MM.1S (cell line): ENCODE data around the gene MYADML2.

ENCODE experiments used
- DNase-seq: peaks from one replicate; pipeline ENCODE4 v3.0.0-alpha.2; 2015
- H2AFZ ChIP-seq: fragments of 300-600 bp; sonication (generic); 2 replicates; pipeline ENCODE4 v1.6.0; 2016; ENCODE audit warnings: antibody characterized with exemption, low read length
- H3F3A ChIP-seq: fragments of 300-600 bp; sonication (generic); 2 replicates; pipeline ENCODE4 v1.6.1; 2016; ENCODE audit warnings: mild to moderate bottlenecking, antibody characterized with exemption, low read length, moderate library complexity, mixed read lengths; ENCODE audit not compliant: insufficient read depth
- H3K27ac ChIP-seq: fragments of 300-600 bp; sonication (generic); 2 replicates; pipeline ENCODE4 v1.5.1; 2016; ENCODE audit warnings: mild to moderate bottlenecking, low read length
- H3K27me3 ChIP-seq: fragments of 300-600 bp; sonication (generic); replicated peaks from 2 replicates; pipeline ENCODE4 v1.6.0; 2016; ENCODE audit warnings: low read length; ENCODE audit not compliant: insufficient read depth
- H3K36me3 ChIP-seq: fragments of 300-600 bp; sonication (generic); replicated peaks from 2 replicates; pipeline ENCODE4 v1.6.1; 2016; ENCODE audit warnings: mild to moderate bottlenecking, low read length, mixed read lengths; ENCODE audit not compliant: insufficient read depth
- H3K4me1 ChIP-seq: fragments of 300-600 bp; sonication (generic); 2 replicates; pipeline ENCODE4 v1.6.1; 2016; ENCODE audit warnings: low read length, mixed read lengths
- H3K4me2 ChIP-seq: fragments of 300-600 bp; sonication (generic); 2 replicates; pipeline ENCODE4 v1.6.0; 2016; ENCODE audit warnings: low read depth, low read length
- H3K4me3 ChIP-seq: fragments of 300-600 bp; sonication (generic); 2 replicates; pipeline ENCODE4 v1.5.1; 2016; ENCODE audit warnings: low read length, mixed read lengths
- H3K79me2 ChIP-seq: fragments of 300-600 bp; sonication (generic); 2 replicates; pipeline ENCODE4 v1.6.1; 2016; ENCODE audit warnings: mixed run types, low read length, mixed read lengths
- H3K9ac ChIP-seq: fragments of 300-600 bp; sonication (generic); 2 replicates; pipeline ENCODE4 v1.6.1; 2016; ENCODE audit warnings: low read length, mixed read lengths
- H3K9me2 ChIP-seq: fragments of 300-600 bp; sonication (generic); replicated peaks from 2 replicates; pipeline ENCODE4 v1.6.1; 2016; ENCODE audit warnings: mild to moderate bottlenecking, low read length, mixed read lengths; ENCODE audit not compliant: insufficient read depth
- H3K9me3 ChIP-seq: fragments of 300-600 bp; sonication (generic); replicated peaks from 2 replicates; pipeline ENCODE4 v1.6.1; 2016; ENCODE audit warnings: mild to moderate bottlenecking, low read length, mixed read lengths; ENCODE audit not compliant: insufficient read depth
- H4K20me1 ChIP-seq: fragments of 300-600 bp; sonication (generic); 2 replicates; pipeline ENCODE4 v1.6.1; 2016; ENCODE audit warnings: mild to moderate bottlenecking, low read length, moderate library complexity, mixed read lengths; ENCODE audit not compliant: insufficient read depth
- CTCF ChIP-seq: fragments of 300-600 bp; sonication (generic); IDR thresholded peaks from 2 replicates; pipeline ENCODE4 v1.5.1; 2016; ENCODE audit warnings: antibody characterized with exemption, low read length, mixed read lengths
- EZH2 ChIP-seq: fragments of 300-600 bp; sonication (generic); optimal IDR thresholded peaks from 2 replicates; pipeline ENCODE3; 2017; ENCODE audit warnings: low read depth, mild to moderate bottlenecking, antibody characterized with exemption, low read length, mixed read lengths
- EZH2phosphoT487 ChIP-seq: fragments of 300-600 bp; sonication (generic); IDR thresholded peaks from 2 replicates; pipeline ENCODE4 v1.6.1; 2018; ENCODE audit warnings: antibody characterized with exemption, low read length

Gene MYADML2

DNA sequence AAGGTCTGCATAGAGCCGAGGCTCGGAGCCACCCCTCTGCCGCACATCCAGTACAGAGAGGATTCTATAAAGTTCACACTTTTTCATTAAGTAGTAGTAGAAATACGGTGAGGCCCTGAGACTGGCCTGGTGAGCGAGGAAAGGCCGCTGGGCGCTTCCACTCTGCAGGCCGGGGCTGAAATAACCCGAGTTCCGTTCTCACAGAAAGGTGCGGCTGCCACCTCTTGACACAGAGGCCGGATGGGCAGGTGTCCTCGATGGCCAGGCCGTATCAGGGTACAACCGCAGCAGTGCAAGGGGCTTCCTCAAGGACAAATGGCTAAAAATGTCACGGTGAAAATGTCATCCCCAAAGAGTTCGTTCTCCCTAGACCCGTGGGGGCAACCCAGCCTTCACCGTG is 35.1 kb downstream of the MYADML2 start:
- no peak overlapping the region for H2AFZ ChIP-seq
- H3K4me2 ChIP-seq = peak overlapping the region; percentile 25; the same call in 1 of the 2 replicates
- no peaks in the 10 kb centered on the region for H3K27me3 ChIP-seq
- peaks cover 44% of the 10 kb centered on the region for H3K79me2 ChIP-seq
- no peak overlapping the region for H3K27ac ChIP-seq
- no peak for DNase-seq
- TF ChIP-seq CTCF (no peak), EZH2 (no peak), EZH2phosphoT487 (no peak)
- no peaks in the 10 kb centered on the region for H3K9me3 ChIP-seq
- no peaks in the 10 kb centered on the region for H4K20me1 ChIP-seq
- no peak overlapping the region for H3K9ac ChIP-seq
- H3K36me3 ChIP-seq = peaks cover 11% of the 10 kb centered on the region; the same call in 1 of the 2 replicates
- no peaks in the 10 kb centered on the region; the same call in 1 of the 2 replicates for H3F3A ChIP-seq
- no peaks in the 10 kb centered on the region for H3K9me2 ChIP-seq
- 0 out of 2 replicates have a peak overlapping the region, but pooled peaks have one; percentile 4 for H3K4me3 ChIP-seq
- peaks cover 12% of the 10 kb centered on the region for H3K4me1 ChIP-seq

GRCh38 chr17:81911277-81911961 is 35.6 kb downstream of the MYADML2 start, which contains the start of gene PCYT2:
Gene PCYT2, minus strand, starts transcription at chr17:81911399. Its CDS starts 44 bp downstream, at chr17:81911355.
- Histone ChIP-seq H3F3A (no peaks in the 10 kb centered on the region; the same call in 1 of the 2 replicates), H3K9ac (peak within 1 kb of the TSS; percentile 71; the same call in 1 of the 2 replicates), H3K9me3 (no peaks in the 10 kb centered on the region), H3K9me2 (no peaks in the 10 kb centered on the region), H3K27me3 (no peaks in the 10 kb centered on the region), H2AFZ (peak within 1 kb of the TSS; percentile 80), H3K36me3 (peaks cover 11% of the 10 kb centered on the region; the same call in 1 of the 2 replicates), H3K4me1 (peaks cover 7% of the 10 kb centered on the region), H4K20me1 (no peaks in the 10 kb centered on the region), H3K4me3 (peak within 1 kb of the TSS; percentile 96), H3K27ac (peak within 1 kb of the TSS; percentile 10; the same call in 1 of the 2 replicates), H3K79me2 (peaks cover 39% of the 10 kb centered on the region), H3K4me2 (peak within 1 kb of the TSS; percentile 97)
- peak; percentile 95 for DNase-seq
- TF ChIP-seq CTCF = peak; percentile 27; the same call in 1 of the 2 replicates
- TF ChIP-seq EZH2phosphoT487 = no peak
- no peak for TF ChIP-seq EZH2

DNA sequence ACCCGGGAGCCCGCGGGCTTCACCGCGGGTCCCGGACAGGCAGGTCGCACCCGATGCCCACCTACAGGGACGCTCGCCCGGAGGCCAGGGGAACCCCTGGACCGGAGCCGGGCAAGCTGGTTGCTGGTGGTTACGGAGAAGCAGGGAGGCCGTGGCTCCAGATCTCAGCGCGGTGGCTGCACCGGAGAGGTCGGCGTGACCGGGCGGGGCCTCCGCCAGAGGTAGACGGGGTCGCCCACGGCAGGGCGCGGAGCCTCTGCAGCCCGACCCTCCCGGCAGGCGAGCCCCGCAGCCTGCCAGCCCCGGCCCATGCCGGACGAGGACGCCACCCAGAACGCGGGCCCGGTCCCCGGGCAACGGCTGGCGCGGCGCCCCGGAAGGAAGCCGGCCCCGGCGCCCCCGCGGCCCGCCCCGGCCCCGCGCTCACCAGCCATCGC is 36.2 kb downstream of the MYADML2 start:
- Histone ChIP-seq H3K4me1 (peaks cover 7% of the 10 kb centered on the region), H2AFZ (peak overlapping the region; percentile 80), H3K79me2 (peaks cover 33% of the 10 kb centered on the region), H3F3A (no peaks in the 10 kb centered on the region; the same call in 1 of the 2 replicates), H3K4me3 (peak overlapping the region; percentile 96), H3K4me2 (peak overlapping the region; percentile 97), H3K27ac (peak overlapping the region; percentile 10; the same call in 1 of the 2 replicates), H3K27me3 (no peaks in the 10 kb centered on the region), H4K20me1 (no peaks in the 10 kb centered on the region), H3K9me2 (no peaks in the 10 kb centered on the region), H3K9me3 (no peaks in the 10 kb centered on the region), H3K36me3 (peaks cover 11% of the 10 kb centered on the region; the same call in 1 of the 2 replicates), H3K9ac (peak overlapping the region; percentile 71; the same call in 1 of the 2 replicates)
- TF ChIP-seq EZH2phosphoT487 (no peak), CTCF (no peak), EZH2 (no peak)
- DNase-seq = no peak
